ENCODE data around the gene MYOC.

DNA sequence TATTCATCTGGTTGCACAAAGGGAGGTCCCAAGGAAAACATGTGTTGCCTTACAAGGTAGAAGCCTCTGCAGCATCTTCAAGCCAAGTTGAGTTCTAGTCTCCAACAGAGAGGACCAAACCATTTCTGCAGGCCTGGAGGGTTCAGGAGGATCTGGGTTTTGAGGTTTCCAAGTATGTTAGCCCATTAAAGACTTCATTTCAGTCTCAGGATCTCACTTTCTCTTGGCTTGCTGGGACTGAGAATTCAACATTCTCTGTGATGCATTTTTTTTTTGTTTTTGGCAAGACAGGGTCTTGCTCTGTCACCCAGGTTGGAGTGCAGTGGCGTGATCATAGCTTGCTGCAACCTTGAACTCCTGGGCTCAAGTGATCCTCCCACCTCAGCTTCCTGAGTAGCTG lies 39.2 kb downstream of the MYOC start:
- TF ChIP-seq, protein P1, sequence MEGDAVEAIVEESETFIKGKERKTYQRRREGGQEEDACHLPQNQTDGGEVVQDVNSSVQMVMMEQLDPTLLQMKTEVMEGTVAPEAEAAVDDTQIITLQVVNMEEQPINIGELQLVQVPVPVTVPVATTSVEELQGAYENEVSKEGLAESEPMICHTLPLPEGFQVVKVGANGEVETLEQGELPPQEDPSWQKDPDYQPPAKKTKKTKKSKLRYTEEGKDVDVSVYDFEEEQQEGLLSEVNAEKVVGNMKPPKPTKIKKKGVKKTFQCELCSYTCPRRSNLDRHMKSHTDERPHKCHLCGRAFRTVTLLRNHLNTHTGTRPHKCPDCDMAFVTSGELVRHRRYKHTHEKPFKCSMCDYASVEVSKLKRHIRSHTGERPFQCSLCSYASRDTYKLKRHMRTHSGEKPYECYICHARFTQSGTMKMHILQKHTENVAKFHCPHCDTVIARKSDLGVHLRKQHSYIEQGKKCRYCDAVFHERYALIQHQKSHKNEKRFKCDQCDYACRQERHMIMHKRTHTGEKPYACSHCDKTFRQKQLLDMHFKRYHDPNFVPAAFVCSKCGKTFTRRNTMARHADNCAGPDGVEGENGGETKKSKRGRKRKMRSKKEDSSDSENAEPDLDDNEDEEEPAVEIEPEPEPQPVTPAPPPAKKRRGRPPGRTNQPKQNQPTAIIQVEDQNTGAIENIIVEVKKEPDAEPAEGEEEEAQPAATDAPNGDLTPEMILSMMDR (IDR thresholded peaks at IDR 0.05): no peak
- no peak for TF ChIP-seq POLR2A (IDR thresholded peaks at IDR 0.05)

Measured in breast epithelium (tissue), 3 donors.